Measurements from ENCODE around the gene SARM1.

SARM1 gene

DNA sequence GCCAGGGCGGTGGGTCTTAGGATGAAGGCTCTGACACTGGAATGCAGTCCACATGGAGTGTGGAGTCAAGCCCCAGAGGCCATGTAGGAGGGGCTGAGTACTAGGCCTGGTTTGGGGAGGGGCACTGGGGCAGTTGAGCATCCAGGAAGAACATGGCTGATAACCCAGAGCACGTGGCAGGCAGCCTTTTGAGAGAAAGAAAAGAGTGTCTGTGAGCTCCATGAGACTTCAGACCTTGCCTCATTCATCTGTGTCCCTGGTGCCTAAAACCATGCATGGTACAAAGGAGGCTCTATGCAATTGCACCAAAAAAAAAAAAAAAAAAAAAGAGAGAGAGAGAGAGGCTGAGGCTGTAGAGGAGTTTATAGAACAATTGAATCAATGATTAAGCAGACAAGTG is 19.9 kb downstream of the SARM1 start:
- Histone ChIP-seq H3K27me3 (ENCODE audit: low read depth, low read length) (no peaks in the 10 kb centered on the region), H4K20me1 (ENCODE audit: insufficient read depth, low read length) (no peaks in the 10 kb centered on the region), H3K4me2 (ENCODE audit: low read length) (no peak overlapping the region), H3K9ac (ENCODE audit: low read length) (no peak overlapping the region), H3K9me3 (ENCODE audit: insufficient read depth, low read length) (no peaks in the 10 kb centered on the region), H3K4me1 (ENCODE audit: low read length) (no peaks in the 10 kb centered on the region), H3K4me3 (ENCODE audit: low read length) (no peak overlapping the region), H3K79me2 (ENCODE audit: low read length) (no peaks in the 10 kb centered on the region), H3K27ac (ENCODE audit: low read length) (no peak overlapping the region), H3K36me3 (replicated peaks; ENCODE audit: low read depth, low read length) (peaks cover 38% of the 10 kb centered on the region), H2AFZ (ENCODE audit: low read depth, low read length) (no peak overlapping the region)
- no peak for TF ChIP-seq EZH2phosphoT487 (IDR thresholded peaks at IDR 0.05; ENCODE audit: low read depth)
- TF ChIP-seq, protein P1, sequence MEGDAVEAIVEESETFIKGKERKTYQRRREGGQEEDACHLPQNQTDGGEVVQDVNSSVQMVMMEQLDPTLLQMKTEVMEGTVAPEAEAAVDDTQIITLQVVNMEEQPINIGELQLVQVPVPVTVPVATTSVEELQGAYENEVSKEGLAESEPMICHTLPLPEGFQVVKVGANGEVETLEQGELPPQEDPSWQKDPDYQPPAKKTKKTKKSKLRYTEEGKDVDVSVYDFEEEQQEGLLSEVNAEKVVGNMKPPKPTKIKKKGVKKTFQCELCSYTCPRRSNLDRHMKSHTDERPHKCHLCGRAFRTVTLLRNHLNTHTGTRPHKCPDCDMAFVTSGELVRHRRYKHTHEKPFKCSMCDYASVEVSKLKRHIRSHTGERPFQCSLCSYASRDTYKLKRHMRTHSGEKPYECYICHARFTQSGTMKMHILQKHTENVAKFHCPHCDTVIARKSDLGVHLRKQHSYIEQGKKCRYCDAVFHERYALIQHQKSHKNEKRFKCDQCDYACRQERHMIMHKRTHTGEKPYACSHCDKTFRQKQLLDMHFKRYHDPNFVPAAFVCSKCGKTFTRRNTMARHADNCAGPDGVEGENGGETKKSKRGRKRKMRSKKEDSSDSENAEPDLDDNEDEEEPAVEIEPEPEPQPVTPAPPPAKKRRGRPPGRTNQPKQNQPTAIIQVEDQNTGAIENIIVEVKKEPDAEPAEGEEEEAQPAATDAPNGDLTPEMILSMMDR (IDR thresholded peaks at IDR 0.05; ENCODE audit: low read depth, low read length) = no peak

- Histone ChIP-seq H3K4me3 (ENCODE audit: low read length) (no peak overlapping the region), H3K27ac (ENCODE audit: low read length) (no peak overlapping the region), H3K9ac (ENCODE audit: low read length) (no peak overlapping the region), H3K27me3 (ENCODE audit: low read depth, low read length) (no peaks in the 10 kb centered on the region), H2AFZ (ENCODE audit: low read depth, low read length) (no peak overlapping the region), H3K36me3 (replicated peaks; ENCODE audit: low read depth, low read length) (peaks cover 46% of the 10 kb centered on the region), H3K79me2 (ENCODE audit: low read length) (no peaks in the 10 kb centered on the region), H3K9me3 (ENCODE audit: insufficient read depth, low read length) (no peaks in the 10 kb centered on the region), H3K4me2 (ENCODE audit: low read length) (no peak overlapping the region), H4K20me1 (ENCODE audit: insufficient read depth, low read length) (no peaks in the 10 kb centered on the region), H3K4me1 (ENCODE audit: low read length) (no peaks in the 10 kb centered on the region)
- TF ChIP-seq, protein P1 (IDR thresholded peaks at IDR 0.05; ENCODE audit: low read depth, low read length) = no peak
- TF ChIP-seq EZH2phosphoT487 (IDR thresholded peaks at IDR 0.05; ENCODE audit: low read depth) = no peak
Measured at GRCh38 chr17:28392491-28392890, 21.0 kb downstream of the SARM1 start.

DNA sequence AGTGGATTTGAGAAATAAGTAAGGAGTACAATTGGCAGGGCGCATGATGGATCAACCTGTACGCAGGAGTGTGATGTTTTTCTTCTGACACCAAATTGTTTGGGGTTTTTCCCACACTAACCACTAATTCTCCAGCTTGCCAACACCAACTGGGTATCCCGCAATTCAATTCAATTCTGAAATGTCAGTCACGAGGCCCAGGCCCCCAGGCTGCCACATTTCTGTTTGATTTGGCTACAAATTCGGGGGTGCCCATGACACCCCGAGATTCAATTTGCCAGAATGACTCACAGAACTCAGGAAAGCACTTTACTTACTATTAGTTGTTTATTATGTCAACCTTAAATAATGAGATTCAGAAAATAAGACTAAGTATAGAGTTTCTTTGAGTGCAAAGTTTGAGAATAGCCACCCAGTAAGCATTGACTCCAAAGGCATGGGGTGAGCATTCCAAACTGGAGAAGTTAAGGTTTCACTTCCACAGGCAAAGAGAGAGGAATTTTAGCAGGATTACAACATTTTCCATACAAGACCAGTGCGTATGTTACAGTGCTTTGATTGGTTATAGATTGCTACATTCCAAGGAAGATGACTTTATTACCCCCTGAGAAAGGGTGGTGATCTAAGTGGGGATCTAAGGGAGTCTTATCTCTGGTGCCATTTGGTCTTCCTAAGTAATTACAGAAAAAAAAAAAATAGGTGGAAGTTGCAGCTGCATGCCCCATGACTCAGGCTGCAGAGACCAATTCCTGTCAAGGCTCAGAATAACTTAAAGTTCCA is 23.0 kb downstream of the SARM1 start:
- no peaks in the 10 kb centered on the region for H4K20me1 ChIP-seq (ENCODE audit: insufficient read depth, low read length)
- no peak overlapping the region for H3K27ac ChIP-seq (ENCODE audit: low read length)
- H2AFZ ChIP-seq (ENCODE audit: low read depth, low read length) = no peak overlapping the region
- H3K4me2 ChIP-seq (ENCODE audit: low read length) = no peak overlapping the region
- H3K9ac ChIP-seq (ENCODE audit: low read length) = no peak overlapping the region
- H3K9me3 ChIP-seq (ENCODE audit: insufficient read depth, low read length) = no peaks in the 10 kb centered on the region
- peaks cover 5% of the 10 kb centered on the region; the same call in 1 of the 2 replicates for H3K4me1 ChIP-seq (ENCODE audit: low read length)
- H3K36me3 ChIP-seq (replicated peaks; ENCODE audit: low read depth, low read length) = peaks cover 37% of the 10 kb centered on the region
- TF ChIP-seq, protein P1 (IDR thresholded peaks at IDR 0.05; ENCODE audit: low read depth, low read length) = no peak
- TF ChIP-seq EZH2phosphoT487 (IDR thresholded peaks at IDR 0.05; ENCODE audit: low read depth) = no peak
- H3K79me2 ChIP-seq (ENCODE audit: low read length) = no peaks in the 10 kb centered on the region
- no peaks in the 10 kb centered on the region for H3K27me3 ChIP-seq (ENCODE audit: low read depth, low read length)
- no peak overlapping the region for H3K4me3 ChIP-seq (ENCODE audit: low read length)

- no peaks in the 10 kb centered on the region for H4K20me1 ChIP-seq (ENCODE audit: insufficient read depth, low read length)
- H3K36me3 ChIP-seq (replicated peaks; ENCODE audit: low read depth, low read length) = peaks cover 37% of the 10 kb centered on the region
- H3K27ac ChIP-seq (ENCODE audit: low read length) = no peak overlapping the region
- no peak overlapping the region for H3K4me3 ChIP-seq (ENCODE audit: low read length)
- H3K9ac ChIP-seq (ENCODE audit: low read length) = no peak overlapping the region
- no peaks in the 10 kb centered on the region for H3K9me3 ChIP-seq (ENCODE audit: insufficient read depth, low read length)
- H2AFZ ChIP-seq (ENCODE audit: low read depth, low read length) = no peak overlapping the region
- H3K27me3 ChIP-seq (ENCODE audit: low read depth, low read length) = no peaks in the 10 kb centered on the region
- no peaks in the 10 kb centered on the region for H3K79me2 ChIP-seq (ENCODE audit: low read length)
- no peak for TF ChIP-seq EZH2phosphoT487 (IDR thresholded peaks at IDR 0.05; ENCODE audit: low read depth)
- TF ChIP-seq, protein P1 (IDR thresholded peaks at IDR 0.05; ENCODE audit: low read depth, low read length) = no peak
- H3K4me1 ChIP-seq (ENCODE audit: low read length) = peaks cover 5% of the 10 kb centered on the region; the same call in 1 of the 2 replicates
- H3K4me2 ChIP-seq (ENCODE audit: low read length) = no peak overlapping the region
Measured at GRCh38 chr17:28395426-28395825, 23.9 kb downstream of the SARM1 start.
